Activated CD4-positive, alpha-beta T cell treated with anti-CD3 and anti-CD28 coated beads, Interleukin-10, Interleukin-2, amounts not matched to agents 100 ng/mL and 50 ng/mL, durations not matched to agents 16 hours and 8 hours (primary cell): ENCODE data around the gene NARF.
"Not testable (repeated sequence)": the region's sequence is repeated elsewhere in the genome, so short reads cannot be mapped to it uniquely, and the experiment has no call there.

ENCODE experiments used
- DNase-seq: peaks from one replicate; pipeline ENCODE4 v3.0.0-alpha.2; 2020

Gene NARF

GRCh38 chr17:82447876-82448275 is 10.7 kb upstream of the NARF start:
- no peak for DNase-seq

GRCh38 chr17:82449131-82449882 is 9.2 kb upstream of the NARF start:
- peak; percentile 86 for DNase-seq

- DNase-seq, result peak; percentile 55
Measured at GRCh38 chr17:82449883-82450356, 8.6 kb upstream of the NARF start.

- peak; percentile 97 for DNase-seq
Measured at GRCh38 chr17:82450357-82451106, 8.0 kb upstream of the NARF start, which contains the start of gene CYBC1. CYBC1 (minus strand) TSS chr17:82450752; CDS start chr17:82449254, 1,498 bp downstream.

GRCh38 chr17:82452162-82452561 is 6.4 kb upstream of the NARF start:
- DNase-seq, result no peak

- not testable (repeated sequence) for DNase-seq
Measured at GRCh38 chr17:82453151-82453550, 5.4 kb upstream of the NARF start.

GRCh38 chr17:82453706-82454105 is 4.8 kb upstream of the NARF start:
- not testable (repeated sequence) for DNase-seq

- no peak for DNase-seq
Measured at GRCh38 chr17:82457073-82457928, 1.2 kb upstream of the NARF start.

- no peak for DNase-seq
Measured at GRCh38 chr17:82457929-82458178, 687 bp upstream of the NARF start.

- peak; percentile 40 for DNase-seq
Measured at GRCh38 chr17:82458885-82459424, 414 bp downstream of the NARF start.

GRCh38 chr17:82459936-82460335 is 1.4 kb downstream of the NARF start:
- DNase-seq, result not testable (repeated sequence)

- DNase-seq, result no peak
Measured at GRCh38 chr17:82461827-82462524, 3.4 kb downstream of the NARF start.

GRCh38 chr17:82463391-82463790 is 4.8 kb downstream of the NARF start:
- DNase-seq, result no peak

GRCh38 chr17:82463925-82464566 is 5.5 kb downstream of the NARF start:
- DNase-seq, result no peak

GRCh38 chr17:82464567-82464929 is 6.0 kb downstream of the NARF start:
- DNase-seq, result no peak

GRCh38 chr17:82465023-82465603 is 6.6 kb downstream of the NARF start:
- no peak for DNase-seq

GRCh38 chr17:82468692-82469091 is 10.2 kb downstream of the NARF start:
- no peak for DNase-seq

- DNase-seq, result no peak
Measured at GRCh38 chr17:82470065-82470464, 11.5 kb downstream of the NARF start.

- DNase-seq, result no peak
Measured at GRCh38 chr17:82474223-82475010, 15.9 kb downstream of the NARF start.

GRCh38 chr17:82475458-82475857 is 16.9 kb downstream of the NARF start:
- no peak for DNase-seq

- no peak for DNase-seq
Measured at GRCh38 chr17:82477934-82478333, 19.4 kb downstream of the NARF start.
